ENCODE measurements around the gene CSTF1. TPM values are rescaled to one million over a fixed set of nuclear protein-coding genes. Genes with fewer than 3 reads are reported as not detected.

Gene CSTF1
- total and polyA plus RNA-seq, 2 of the 8 experiments (the other 6 are each of a cell fraction or from before 2014, with no cell fraction given), result 59.4 to 83.5 TPM

DNA sequence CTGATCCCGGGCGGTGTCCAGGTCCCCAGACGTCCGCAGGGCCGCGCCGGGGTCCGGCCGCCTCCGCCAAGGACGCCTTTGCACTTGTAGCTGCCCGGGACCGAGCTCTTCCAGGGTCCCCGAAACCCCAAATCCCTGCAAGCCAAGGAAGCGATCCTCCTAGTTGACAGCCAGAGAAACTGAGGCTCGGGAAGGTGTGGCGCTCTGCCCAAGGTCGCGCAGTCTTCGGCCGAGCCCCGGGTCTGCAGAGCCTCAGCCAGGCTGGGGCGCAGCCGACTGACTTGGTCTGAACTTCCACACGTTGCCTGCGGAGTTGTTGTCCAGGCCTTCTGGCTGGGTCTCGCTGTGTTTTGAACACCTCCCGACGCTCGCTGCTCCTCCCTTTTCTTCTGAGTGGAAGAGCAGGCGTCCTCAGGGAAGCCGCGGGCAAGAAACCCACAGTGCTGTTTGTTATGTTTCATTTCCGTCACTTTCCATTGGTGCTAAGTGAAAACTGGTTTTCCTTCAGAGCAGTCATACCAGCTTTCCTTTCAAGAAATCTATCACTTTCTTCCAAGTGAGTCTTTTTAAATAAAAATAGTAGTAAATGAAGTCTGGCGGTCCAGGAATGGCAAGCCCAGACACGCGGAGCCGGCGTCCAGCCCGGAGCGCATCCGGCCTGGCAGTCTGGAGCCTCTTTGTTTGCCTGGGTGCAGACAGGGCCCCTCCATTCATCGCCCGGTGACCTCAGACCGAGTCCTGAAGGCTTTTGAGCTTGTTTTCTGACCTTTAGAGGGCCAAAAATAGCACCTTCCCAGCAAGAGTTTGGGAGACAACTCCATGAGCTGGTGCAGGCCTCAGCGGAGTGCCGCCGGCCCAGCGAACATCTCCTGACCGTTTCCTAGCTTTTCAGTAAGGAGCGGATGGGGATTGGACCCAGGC, 33.0 kb upstream of the CSTF1 start (continued):
- TF ChIP-seq KDM4A (IDR thresholded peaks at IDR 0.05; ENCODE audit: low read depth, low read length, severe bottlenecking) (no peak), JUND (IDR thresholded peaks at IDR 0.05; ENCODE audit: low read length) (no peak), TEAD4 (IDR thresholded peaks at IDR 0.05; ENCODE audit: low read depth, low read length) (no peak)
